Measurements from ENCODE around the gene MRPS25.

MRPS25 gene

GRCh38 chr3:15044326-15044725 lies 20.8 kb downstream of the MRPS25 start:
- no peak overlapping the region; the same call in 1 of the 2 replicates for H3K27ac ChIP-seq (ENCODE audit: low read length)
- no peak overlapping the region for H2AFZ ChIP-seq (ENCODE audit: low read length)
- H3K27me3 ChIP-seq (replicated peaks; ENCODE audit: insufficient read depth, low read length) = no peaks in the 10 kb centered on the region
- peaks cover 19% of the 10 kb centered on the region for H3K4me1 ChIP-seq (ENCODE audit: low read length)
- TF ChIP-seq EZH2phosphoT487 (IDR thresholded peaks at IDR 0.05; ENCODE audit: low read length) (no peak), EZH2 (optimal IDR thresholded peaks at IDR 0.05; ENCODE audit: low read depth, low read length) (no peak), CTCF (IDR thresholded peaks at IDR 0.05; ENCODE audit: low read length) (no peak)
- no peak overlapping the region for H3K4me2 ChIP-seq (ENCODE audit: low read depth, low read length)
- peaks cover 57% of the 10 kb centered on the region for H3K79me2 ChIP-seq (ENCODE audit: low read length)
- no peak overlapping the region for H3K4me3 ChIP-seq (ENCODE audit: low read length)
- H3K9ac ChIP-seq (ENCODE audit: low read length) = no peak overlapping the region
- DNase-seq = no peak
- peaks cover 15% of the 10 kb centered on the region for H3F3A ChIP-seq (ENCODE audit: insufficient read depth, low read length)
- H3K36me3 ChIP-seq (replicated peaks; ENCODE audit: insufficient read depth, low read length) = peaks cover 33% of the 10 kb centered on the region
- H4K20me1 ChIP-seq (ENCODE audit: insufficient read depth, low read length) = no peaks in the 10 kb centered on the region
- no peaks in the 10 kb centered on the region for H3K9me2 ChIP-seq (replicated peaks; ENCODE audit: insufficient read depth, low read length)
- H3K9me3 ChIP-seq (replicated peaks; ENCODE audit: insufficient read depth, low read length) = no peaks in the 10 kb centered on the region

- H3K4me2 ChIP-seq (ENCODE audit: low read depth, low read length) = no peak overlapping the region
- H3K9ac ChIP-seq (ENCODE audit: low read length) = no peak overlapping the region
- no peak overlapping the region for H3K27ac ChIP-seq (ENCODE audit: low read length)
- TF ChIP-seq EZH2phosphoT487 (IDR thresholded peaks at IDR 0.05; ENCODE audit: low read length) (no peak), EZH2 (optimal IDR thresholded peaks at IDR 0.05; ENCODE audit: low read depth, low read length) (no peak), CTCF (IDR thresholded peaks at IDR 0.05; ENCODE audit: low read length) (no peak)
- peaks cover 19% of the 10 kb centered on the region for H3K4me1 ChIP-seq (ENCODE audit: low read length)
- peaks cover 15% of the 10 kb centered on the region for H3F3A ChIP-seq (ENCODE audit: insufficient read depth, low read length)
- no peaks in the 10 kb centered on the region for H3K9me2 ChIP-seq (replicated peaks; ENCODE audit: insufficient read depth, low read length)
- H2AFZ ChIP-seq (ENCODE audit: low read length) = no peak overlapping the region
- no peaks in the 10 kb centered on the region for H3K27me3 ChIP-seq (replicated peaks; ENCODE audit: insufficient read depth, low read length)
- H3K9me3 ChIP-seq (replicated peaks; ENCODE audit: insufficient read depth, low read length) = no peaks in the 10 kb centered on the region
- no peaks in the 10 kb centered on the region for H4K20me1 ChIP-seq (ENCODE audit: insufficient read depth, low read length)
- H3K36me3 ChIP-seq (replicated peaks; ENCODE audit: insufficient read depth, low read length) = peaks cover 26% of the 10 kb centered on the region
- H3K4me3 ChIP-seq (ENCODE audit: low read length) = no peak overlapping the region
- no peak for DNase-seq
- H3K79me2 ChIP-seq (ENCODE audit: low read length) = peaks cover 50% of the 10 kb centered on the region
Measured at GRCh38 chr3:15043408-15044171, 21.5 kb downstream of the MRPS25 start.

GRCh38 chr3:15042936-15043335 lies 22.2 kb downstream of the MRPS25 start:
- Histone ChIP-seq H3K36me3 (replicated peaks; ENCODE audit: insufficient read depth, low read length) (peaks cover 19% of the 10 kb centered on the region), H3K27ac (ENCODE audit: low read length) (no peak overlapping the region), H3K9me2 (replicated peaks; ENCODE audit: insufficient read depth, low read length) (no peaks in the 10 kb centered on the region), H3K9ac (ENCODE audit: low read length) (no peak overlapping the region), H3K4me1 (ENCODE audit: low read length) (peaks cover 19% of the 10 kb centered on the region), H3K4me3 (ENCODE audit: low read length) (no peak overlapping the region), H3K27me3 (replicated peaks; ENCODE audit: insufficient read depth, low read length) (no peaks in the 10 kb centered on the region), H2AFZ (ENCODE audit: low read length) (no peak overlapping the region), H3K9me3 (replicated peaks; ENCODE audit: insufficient read depth, low read length) (no peaks in the 10 kb centered on the region), H3K4me2 (ENCODE audit: low read depth, low read length) (no peak overlapping the region), H4K20me1 (ENCODE audit: insufficient read depth, low read length) (no peaks in the 10 kb centered on the region), H3F3A (ENCODE audit: insufficient read depth, low read length) (peaks cover 15% of the 10 kb centered on the region), H3K79me2 (ENCODE audit: low read length) (peaks cover 45% of the 10 kb centered on the region)
- TF ChIP-seq CTCF (IDR thresholded peaks at IDR 0.05; ENCODE audit: low read length) (no peak), EZH2 (optimal IDR thresholded peaks at IDR 0.05; ENCODE audit: low read depth, low read length) (no peak), EZH2phosphoT487 (IDR thresholded peaks at IDR 0.05; ENCODE audit: low read length) (no peak)
- no peak for DNase-seq

All from MM.1S (cell line).